Measurements from ENCODE around the gene ANXA11.
"Not testable (repeated sequence)": the region's sequence is repeated elsewhere in the genome, so short reads cannot be mapped to it uniquely, and the experiment has no call there.

The ANXA11 gene

DNA sequence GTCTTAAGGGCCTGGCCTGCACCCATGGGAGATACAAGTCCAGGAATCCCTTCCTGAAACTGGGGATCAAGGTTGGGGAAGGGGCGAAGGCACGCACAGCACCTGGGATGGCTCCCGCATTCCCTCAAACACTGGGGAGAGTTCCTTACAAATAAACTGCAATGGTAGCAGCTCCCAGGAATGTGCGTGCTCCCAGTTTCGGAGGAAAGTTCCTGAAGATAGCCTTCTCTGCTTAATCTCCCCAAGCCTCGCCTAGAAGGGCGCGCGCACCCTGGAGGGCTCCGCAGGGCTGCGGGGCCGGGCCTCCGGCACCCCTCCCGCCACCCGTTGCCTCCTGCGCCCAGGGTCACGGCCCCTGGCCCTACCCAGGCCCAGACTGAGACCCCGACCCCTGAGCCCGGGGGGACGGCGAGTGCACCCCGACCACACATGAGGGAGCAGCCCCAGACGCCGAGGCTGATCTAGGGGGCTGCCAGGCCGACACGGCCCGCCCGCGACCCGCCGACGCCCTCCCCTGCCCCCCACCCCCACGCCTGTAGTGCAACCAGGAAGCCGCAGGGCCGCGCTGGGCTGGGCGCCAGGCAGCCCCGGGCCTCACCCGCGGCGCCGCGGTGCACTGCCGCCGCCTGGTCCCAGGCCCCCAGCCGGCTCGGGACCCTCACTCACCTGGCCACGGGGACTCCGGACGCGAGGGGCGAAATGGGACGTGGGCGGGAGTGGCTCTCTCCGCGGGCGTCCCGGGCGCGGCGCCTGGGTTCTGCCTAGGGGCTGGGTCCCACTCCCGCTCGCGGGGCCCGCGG, 460 bp downstream of the ANXA11 start:
- Histone ChIP-seq H3K9ac (ENCODE audit: low read length) (peak overlapping the region; percentile 18), H3K9me3 (ENCODE audit: control insufficient read depth, low read depth, low read length) (no peaks in the 10 kb centered on the region), H3K4me1 (ENCODE audit: control insufficient read depth, low read depth, low read length) (peaks cover 31% of the 10 kb centered on the region), H3K36me3 (ENCODE audit: control insufficient read depth, low read depth, low read length) (no peaks in the 10 kb centered on the region), H3K27me3 (ENCODE audit: control insufficient read depth, insufficient read depth, low read length) (peaks cover 33% of the 10 kb centered on the region), H3K4me3 (ENCODE audit: low read length) (peak overlapping the region; percentile 73), H3K27ac (ENCODE audit: low read length) (no peak overlapping the region)

DNA sequence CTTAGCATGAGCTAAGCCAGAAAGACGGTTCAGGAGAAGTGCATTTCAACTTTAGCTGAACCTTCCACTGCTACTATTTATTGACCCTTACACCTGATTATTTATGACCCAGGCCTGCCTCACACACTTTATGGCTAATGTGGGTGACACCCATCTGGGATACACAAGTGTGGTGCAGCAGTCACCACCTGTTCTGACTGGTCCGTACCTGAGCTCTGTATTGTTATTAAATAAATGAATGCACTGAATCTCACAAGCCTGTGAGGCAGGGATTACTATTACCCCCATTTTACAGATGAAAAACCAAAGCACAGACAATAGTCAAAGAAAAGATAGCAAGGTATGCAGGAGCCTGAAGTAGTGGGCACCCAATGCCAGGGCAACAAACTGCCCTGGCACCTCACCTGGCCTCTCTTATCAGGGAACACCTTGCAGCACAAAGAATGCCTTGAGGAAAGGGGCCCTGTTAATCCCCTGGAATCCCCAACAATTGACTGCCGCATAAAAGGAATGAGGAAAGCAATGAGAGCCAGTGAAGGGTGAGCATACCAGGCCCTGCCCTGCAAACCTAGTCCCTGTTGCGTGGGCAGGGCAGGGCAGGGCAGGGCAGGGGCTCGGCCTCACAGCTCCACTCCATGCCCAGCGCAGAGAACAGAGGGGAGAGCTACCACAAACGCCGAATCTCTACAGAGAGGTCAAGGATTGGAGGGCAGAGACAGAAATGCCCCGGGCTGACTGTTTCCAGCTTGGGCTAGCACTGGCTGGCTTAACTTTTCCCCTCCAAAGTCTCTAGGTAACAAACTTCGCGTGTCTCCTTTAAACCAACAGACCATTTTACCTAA, 1.3 kb downstream of the ANXA11 start:
- Histone ChIP-seq H3K9ac (ENCODE audit: low read length) (peak overlapping the region; percentile 18), H3K9me3 (ENCODE audit: control insufficient read depth, low read depth, low read length) (no peaks in the 10 kb centered on the region), H3K27ac (ENCODE audit: low read length) (no peak overlapping the region), H3K36me3 (ENCODE audit: control insufficient read depth, low read depth, low read length) (no peaks in the 10 kb centered on the region), H3K4me3 (ENCODE audit: low read length) (peak overlapping the region; percentile 73), H3K4me1 (ENCODE audit: control insufficient read depth, low read depth, low read length) (peaks cover 32% of the 10 kb centered on the region), H3K27me3 (ENCODE audit: control insufficient read depth, insufficient read depth, low read length) (peaks cover 33% of the 10 kb centered on the region)

- Histone ChIP-seq H3K27ac (ENCODE audit: low read length) (no peak overlapping the region), H3K36me3 (ENCODE audit: control insufficient read depth, low read depth, low read length) (no peaks in the 10 kb centered on the region), H3K9me3 (ENCODE audit: control insufficient read depth, low read depth, low read length) (no peaks in the 10 kb centered on the region), H3K4me3 (ENCODE audit: low read length) (peak overlapping the region; percentile 73), H3K9ac (ENCODE audit: low read length) (no peak overlapping the region), H3K27me3 (ENCODE audit: control insufficient read depth, insufficient read depth, low read length) (peaks cover 30% of the 10 kb centered on the region), H3K4me1 (ENCODE audit: control insufficient read depth, low read depth, low read length) (peaks cover 32% of the 10 kb centered on the region)
Measured at GRCh38 chr10:80202934-80203834, 2.2 kb downstream of the ANXA11 start.

DNA sequence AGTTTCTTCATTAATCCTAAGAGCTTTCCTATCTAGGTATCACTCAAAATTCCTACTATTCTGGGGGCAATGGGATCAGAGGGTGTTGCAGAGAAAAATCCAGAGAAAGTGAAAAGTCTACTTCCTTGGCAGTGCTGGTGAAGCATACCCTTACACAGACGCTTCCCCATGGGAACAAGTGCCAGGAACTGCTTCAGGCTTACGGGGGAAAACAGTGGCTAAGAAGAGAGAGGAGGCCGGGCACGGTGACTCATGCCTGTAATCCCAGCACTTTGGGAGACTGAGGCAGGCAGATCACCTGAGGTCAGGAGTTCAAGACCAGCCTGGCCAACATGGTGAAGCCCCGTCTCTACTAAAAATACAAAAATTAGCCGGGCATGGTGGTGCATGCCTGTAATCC, 2.8 kb downstream of the ANXA11 start:
- H3K4me3 ChIP-seq (ENCODE audit: low read length); H3K27ac ChIP-seq (ENCODE audit: low read length); H3K36me3 ChIP-seq (ENCODE audit: control insufficient read depth, low read depth, low read length); H3K9ac ChIP-seq (ENCODE audit: low read length); H3K9me3 ChIP-seq (ENCODE audit: control insufficient read depth, low read depth, low read length): not testable (repeated sequence)
- Histone ChIP-seq H3K27me3 (ENCODE audit: control insufficient read depth, insufficient read depth, low read length) (peaks cover 23% of the 10 kb centered on the region), H3K4me1 (ENCODE audit: control insufficient read depth, low read depth, low read length) (peaks cover 27% of the 10 kb centered on the region)

- Histone ChIP-seq H3K36me3 (ENCODE audit: control insufficient read depth, low read depth, low read length) (no peaks in the 10 kb centered on the region), H3K4me1 (ENCODE audit: control insufficient read depth, low read depth, low read length) (peaks cover 24% of the 10 kb centered on the region), H3K27me3 (ENCODE audit: control insufficient read depth, insufficient read depth, low read length) (peaks cover 17% of the 10 kb centered on the region), H3K9ac (ENCODE audit: low read length) (no peak overlapping the region), H3K4me3 (ENCODE audit: low read length) (no peak overlapping the region), H3K9me3 (ENCODE audit: control insufficient read depth, low read depth, low read length) (no peaks in the 10 kb centered on the region), H3K27ac (ENCODE audit: low read length) (no peak overlapping the region)
Measured at GRCh38 chr10:80201608-80202141, 3.7 kb downstream of the ANXA11 start.

GRCh38 chr10:80200687-80201086, 4.7 kb downstream of the ANXA11 start:
- Histone ChIP-seq H3K27ac (ENCODE audit: low read length) (no peak overlapping the region), H3K9ac (ENCODE audit: low read length) (no peak overlapping the region), H3K27me3 (ENCODE audit: control insufficient read depth, insufficient read depth, low read length) (peaks cover 7% of the 10 kb centered on the region), H3K4me3 (ENCODE audit: low read length) (no peak overlapping the region), H3K4me1 (ENCODE audit: control insufficient read depth, low read depth, low read length) (peaks cover 20% of the 10 kb centered on the region), H3K36me3 (ENCODE audit: control insufficient read depth, low read depth, low read length) (no peaks in the 10 kb centered on the region), H3K9me3 (ENCODE audit: control insufficient read depth, low read depth, low read length) (no peaks in the 10 kb centered on the region)

- no peak overlapping the region for H3K9ac ChIP-seq (ENCODE audit: low read length)
- no peak overlapping the region for H3K4me3 ChIP-seq (ENCODE audit: low read length)
- H3K27me3 ChIP-seq (ENCODE audit: control insufficient read depth, insufficient read depth, low read length) = peaks cover 6% of the 10 kb centered on the region
- H3K36me3 ChIP-seq (ENCODE audit: control insufficient read depth, low read depth, low read length) = no peaks in the 10 kb centered on the region
- H3K9me3 ChIP-seq (ENCODE audit: control insufficient read depth, low read depth, low read length) = no peaks in the 10 kb centered on the region
- no peak overlapping the region for H3K27ac ChIP-seq (ENCODE audit: low read length)
- peaks cover 18% of the 10 kb centered on the region for H3K4me1 ChIP-seq (ENCODE audit: control insufficient read depth, low read depth, low read length)
Measured at GRCh38 chr10:80200259-80200658, 5.1 kb downstream of the ANXA11 start.

DNA sequence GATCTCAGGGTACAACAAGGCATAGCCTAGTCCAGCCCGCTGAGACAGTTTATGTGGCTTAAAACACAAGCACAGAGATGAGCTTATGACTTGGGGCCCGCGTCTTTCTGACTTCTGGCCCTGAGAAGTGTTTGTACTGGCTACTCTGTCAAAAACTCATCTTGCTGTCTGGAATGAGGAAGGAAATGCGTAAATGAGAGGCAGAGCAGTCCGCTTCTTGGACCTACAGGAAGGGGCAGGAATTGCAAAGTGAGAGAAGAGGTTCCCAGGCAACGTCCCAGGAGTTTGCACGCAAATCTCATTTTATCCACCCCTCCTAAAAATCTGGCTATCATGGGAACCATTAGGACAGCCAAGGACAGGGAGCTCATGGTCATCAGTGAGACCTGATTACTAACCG, 5.5 kb downstream of the ANXA11 start:
- H3K27me3 ChIP-seq (ENCODE audit: control insufficient read depth, insufficient read depth, low read length) = peaks cover 5% of the 10 kb centered on the region
- H3K27ac ChIP-seq (ENCODE audit: low read length) = no peak overlapping the region
- H3K4me3 ChIP-seq (ENCODE audit: low read length) = no peak overlapping the region
- H3K9ac ChIP-seq (ENCODE audit: low read length) = no peak overlapping the region
- H3K4me1 ChIP-seq (ENCODE audit: control insufficient read depth, low read depth, low read length) = peaks cover 18% of the 10 kb centered on the region
- no peaks in the 10 kb centered on the region for H3K9me3 ChIP-seq (ENCODE audit: control insufficient read depth, low read depth, low read length)
- H3K36me3 ChIP-seq (ENCODE audit: control insufficient read depth, low read depth, low read length) = no peaks in the 10 kb centered on the region

DNA sequence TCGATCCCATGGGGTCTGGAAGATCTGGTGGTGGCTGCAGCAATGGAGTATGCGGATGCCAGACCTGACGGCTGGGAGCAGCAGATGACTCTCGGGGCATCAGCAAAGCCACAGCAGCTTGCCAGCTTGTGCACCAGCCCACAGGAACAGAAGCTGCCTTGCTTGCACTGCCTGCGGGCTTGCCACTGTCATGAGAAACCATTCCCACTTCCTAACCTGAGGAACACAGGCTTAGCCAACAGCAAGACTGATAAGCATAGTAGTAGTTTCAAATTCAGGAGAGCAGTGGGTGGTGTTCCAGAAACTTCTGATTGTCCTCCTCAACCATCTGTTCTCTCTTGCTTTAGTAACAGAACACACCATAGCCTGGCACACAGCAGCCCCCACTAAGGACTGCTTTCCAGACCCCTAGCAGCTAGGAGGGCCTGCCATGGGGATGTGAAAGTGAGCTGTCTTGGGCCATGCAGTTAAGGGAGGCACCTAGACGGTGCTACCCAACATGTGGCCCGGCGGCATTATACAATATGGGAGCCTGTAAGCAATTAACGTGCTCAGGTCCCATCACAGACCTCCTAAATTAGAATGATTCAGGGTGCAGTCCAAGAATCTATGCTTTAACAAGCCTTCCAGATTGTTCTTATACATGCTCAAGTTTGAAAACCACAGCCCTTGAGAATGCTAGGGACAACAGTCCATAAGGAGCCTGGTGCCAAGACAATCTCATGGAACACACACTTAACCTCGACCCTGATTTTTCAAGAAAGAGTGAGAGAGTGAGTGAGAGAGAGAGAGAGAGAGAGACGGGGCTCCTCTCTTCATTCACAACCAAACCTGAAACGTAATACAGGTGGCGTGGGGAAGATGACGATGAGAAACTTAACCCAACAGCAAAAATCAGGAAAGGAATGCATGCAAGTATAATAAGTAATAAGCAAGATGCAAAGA, 7.1 kb downstream of the ANXA11 start:
- no peaks in the 10 kb centered on the region for H3K36me3 ChIP-seq (ENCODE audit: control insufficient read depth, low read depth, low read length)
- peaks cover 8% of the 10 kb centered on the region for H3K4me1 ChIP-seq (ENCODE audit: control insufficient read depth, low read depth, low read length)
- H3K4me3 ChIP-seq (ENCODE audit: low read length) = no peak overlapping the region
- no peak overlapping the region for H3K9ac ChIP-seq (ENCODE audit: low read length)
- no peak overlapping the region for H3K27ac ChIP-seq (ENCODE audit: low read length)
- H3K27me3 ChIP-seq (ENCODE audit: control insufficient read depth, insufficient read depth, low read length) = no peaks in the 10 kb centered on the region
- no peaks in the 10 kb centered on the region for H3K9me3 ChIP-seq (ENCODE audit: control insufficient read depth, low read depth, low read length)

DNA sequence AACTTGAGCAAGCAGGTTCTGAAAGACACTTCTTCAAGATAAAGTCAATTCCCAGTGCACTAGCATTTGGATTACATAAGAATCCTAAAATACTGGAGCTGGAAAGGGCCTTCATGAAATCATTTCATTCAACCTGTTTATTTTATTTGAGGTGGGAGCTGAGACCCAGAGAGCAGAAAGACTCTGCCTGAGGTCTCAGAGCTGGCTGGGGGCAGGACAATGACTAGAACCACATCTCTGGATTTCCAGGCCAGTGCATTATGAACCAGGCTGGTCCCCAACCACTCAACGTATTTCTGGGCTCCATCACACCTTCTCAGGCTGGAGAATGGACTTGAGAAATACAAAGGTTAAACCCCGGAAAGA, 8.4 kb downstream of the ANXA11 start:
- Histone ChIP-seq H3K27me3 (ENCODE audit: control insufficient read depth, insufficient read depth, low read length) (no peaks in the 10 kb centered on the region), H3K27ac (ENCODE audit: low read length) (no peak overlapping the region), H3K9me3 (ENCODE audit: control insufficient read depth, low read depth, low read length) (no peaks in the 10 kb centered on the region), H3K36me3 (ENCODE audit: control insufficient read depth, low read depth, low read length) (no peaks in the 10 kb centered on the region), H3K4me3 (ENCODE audit: low read length) (no peak overlapping the region), H3K9ac (ENCODE audit: low read length) (no peak overlapping the region), H3K4me1 (ENCODE audit: control insufficient read depth, low read depth, low read length) (peaks cover 6% of the 10 kb centered on the region)
